ENCODE results near the gene KCNB1.

KCNB1 gene

DNA sequence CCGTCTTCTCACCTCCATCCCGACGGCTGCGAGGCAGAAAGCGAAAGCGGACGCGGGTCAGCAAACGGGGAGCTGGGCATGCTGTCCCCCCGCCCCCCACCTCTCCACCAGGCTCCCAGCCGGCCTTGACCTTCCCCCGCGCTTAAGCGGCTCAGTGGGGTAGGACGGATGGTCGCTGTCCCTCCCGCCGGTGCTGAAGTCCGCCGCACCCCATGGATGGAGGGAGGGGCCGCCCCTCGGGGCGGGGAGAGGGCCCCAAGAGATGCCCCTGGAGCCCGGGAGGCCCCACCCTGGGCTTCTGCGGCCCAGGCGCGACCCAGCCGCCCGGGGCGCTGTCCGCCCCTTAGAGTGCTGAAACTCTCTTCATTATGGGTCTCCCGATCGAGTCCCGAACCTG is at the start of gene KCNB1:
TSS of gene KCNB1 (minus strand) at position 48 of the 397 bp plus-strand sequence. CDS start 188 bp downstream, outside the sequence.
- peak; percentile 21 for DNase-seq

DNA sequence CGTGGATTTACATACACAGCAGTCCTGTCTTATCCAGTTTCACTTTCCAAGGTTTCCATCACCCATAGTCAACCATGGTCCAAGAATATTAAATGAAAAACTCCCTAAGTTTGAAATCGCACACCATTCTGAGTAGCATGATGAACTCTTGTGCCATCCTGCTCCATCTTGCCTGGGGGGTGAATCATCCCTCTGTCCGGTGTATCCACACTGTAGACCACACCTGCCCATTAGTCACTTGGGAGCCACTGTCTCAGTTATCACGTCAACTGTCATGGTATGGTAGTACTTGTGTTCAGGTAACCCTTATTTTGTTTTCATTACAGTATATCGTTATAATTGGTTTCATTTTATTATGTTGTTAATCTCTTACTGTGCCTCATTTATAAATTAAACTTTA is 47.0 kb upstream of the KCNB1 start:
- no peak for DNase-seq

DNA sequence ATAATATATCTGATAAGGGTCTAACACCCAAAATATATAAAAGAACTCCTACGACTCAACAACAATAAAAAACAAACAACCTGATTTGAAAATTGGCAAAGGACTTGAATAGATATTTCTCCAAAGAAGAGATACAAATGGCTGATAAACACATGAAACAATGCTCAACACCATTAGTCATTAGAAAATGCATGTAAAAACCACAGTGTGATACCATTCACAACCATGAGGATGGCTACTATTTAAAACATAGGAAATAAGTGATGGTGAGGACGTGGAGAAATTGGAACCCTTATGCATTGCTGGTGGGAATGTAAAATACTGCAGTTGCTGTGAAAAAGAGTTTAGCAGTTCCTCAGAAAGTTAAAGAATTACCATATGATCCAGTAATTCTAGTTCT is 44.1 kb upstream of the KCNB1 start:
- no peak for DNase-seq

DNA sequence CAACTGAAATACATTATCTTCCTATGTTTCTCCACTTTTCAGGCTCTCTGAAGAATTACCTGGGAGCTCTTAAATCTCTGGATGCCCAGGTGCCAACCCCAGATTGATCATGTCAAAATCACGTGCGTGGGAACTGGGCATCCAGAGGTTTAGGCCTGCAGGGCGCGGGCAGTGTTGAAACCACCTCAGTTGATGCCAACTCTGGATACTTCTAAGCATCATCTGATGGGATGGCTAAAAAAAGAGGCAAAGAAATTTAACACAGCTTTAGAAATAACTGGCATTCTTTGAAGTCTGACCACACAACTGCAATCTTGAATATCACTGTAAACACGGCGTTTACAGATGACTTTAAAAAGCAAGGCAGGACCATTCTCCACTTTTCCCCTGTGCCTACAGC is 43.6 kb upstream of the KCNB1 start:
- DNase-seq, result no peak

DNA sequence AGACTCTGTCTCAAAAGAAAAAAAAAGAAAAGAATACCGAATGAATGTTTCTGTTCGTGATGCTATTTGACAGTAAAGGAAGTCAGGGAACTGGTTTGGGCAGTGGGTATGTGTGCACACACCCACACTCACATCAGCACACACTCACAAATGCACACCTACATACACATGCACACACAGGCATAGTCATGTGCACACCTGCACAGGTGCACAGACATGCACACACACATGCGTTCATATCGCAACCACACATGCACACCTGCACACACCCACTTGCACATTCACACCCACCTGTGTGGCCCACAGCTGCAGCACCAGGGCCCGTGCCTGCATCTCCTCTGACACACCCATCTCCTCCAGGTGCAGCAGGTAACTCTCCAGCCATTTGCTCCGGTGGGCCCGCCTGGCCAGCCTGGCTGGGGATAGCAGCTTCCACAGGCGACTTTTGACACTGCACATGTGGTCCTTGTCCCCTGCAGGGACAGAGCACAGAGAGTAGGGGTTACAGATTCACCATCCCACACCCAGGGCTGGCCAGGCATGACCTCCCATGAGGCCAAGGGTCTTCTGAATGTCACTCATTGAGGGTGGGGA is 41.4 kb upstream of the KCNB1 start:
- no peak for DNase-seq

DNA sequence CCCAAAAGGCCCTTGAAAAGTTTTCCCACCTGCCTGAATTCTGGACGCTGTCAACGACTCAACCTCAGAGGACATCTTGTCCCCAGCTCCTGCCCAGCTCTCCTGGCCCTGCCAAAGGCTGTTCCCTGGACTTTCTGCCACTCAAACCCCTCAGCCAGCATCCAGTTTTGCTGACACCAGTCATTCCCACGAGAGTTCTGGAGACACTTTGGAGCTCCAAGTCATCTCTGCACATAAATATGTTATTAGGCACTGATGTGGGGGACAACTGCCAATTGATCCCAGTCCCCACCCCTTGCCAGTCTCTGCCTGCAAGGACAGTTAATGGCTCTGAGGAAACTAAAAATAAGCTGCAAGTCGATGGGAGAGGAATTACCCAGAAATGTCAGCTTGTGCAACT is 38.9 kb upstream of the KCNB1 start:
- DNase-seq, result no peak

DNA sequence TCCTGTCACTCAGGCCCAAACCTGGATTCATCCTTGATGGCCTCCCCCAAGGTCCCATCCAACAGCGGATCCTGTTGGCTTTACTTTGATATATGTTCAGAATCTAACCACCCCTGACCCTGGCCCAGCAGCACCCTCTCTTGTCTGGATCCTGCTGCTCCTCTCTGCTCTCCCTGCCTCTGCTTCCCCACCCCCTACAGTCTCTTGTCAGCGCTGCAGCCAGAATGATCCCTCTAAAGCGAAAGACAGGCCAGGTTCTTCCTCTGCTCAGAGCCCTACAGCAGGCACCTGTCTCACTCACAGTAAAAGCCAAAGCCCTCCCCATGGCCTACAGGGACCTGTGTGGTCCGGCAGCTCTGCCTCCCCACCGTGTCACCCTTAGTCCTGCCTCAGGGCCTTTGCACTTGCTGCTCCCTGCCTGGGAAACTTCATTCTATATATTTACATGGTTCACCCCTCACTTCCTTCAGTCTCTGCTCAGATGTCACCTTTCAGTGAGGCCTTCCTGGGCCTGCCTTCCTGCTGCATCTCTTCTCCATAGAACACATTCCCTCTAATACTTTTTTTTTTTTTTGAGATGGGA is 37.4 kb upstream of the KCNB1 start:
- no peak for DNase-seq

DNA sequence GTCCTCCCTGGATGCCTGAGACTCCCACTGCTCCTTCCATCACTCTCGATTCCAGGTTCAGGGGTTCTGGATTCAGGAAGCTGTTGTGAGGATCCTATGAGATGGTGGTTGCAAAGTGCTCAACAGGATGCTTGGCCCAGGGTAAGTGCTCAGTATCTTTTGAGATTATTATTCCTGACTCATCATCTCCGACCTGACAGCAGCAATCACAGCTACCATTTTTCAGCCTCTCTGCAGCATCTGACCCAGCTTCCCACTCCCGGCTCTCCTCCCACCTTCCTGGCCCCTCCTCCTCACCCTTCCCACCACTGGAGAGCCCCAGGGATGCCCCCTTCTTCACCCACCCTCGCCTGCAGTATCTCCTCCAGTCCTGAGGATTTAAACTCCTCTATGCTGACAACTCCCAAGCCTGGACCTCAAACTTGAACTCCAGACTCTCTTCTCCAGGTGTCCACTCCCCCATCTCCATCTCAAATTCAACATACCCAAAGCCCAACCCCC is 36.8 kb upstream of the KCNB1 start:
- no peak for DNase-seq

DNA sequence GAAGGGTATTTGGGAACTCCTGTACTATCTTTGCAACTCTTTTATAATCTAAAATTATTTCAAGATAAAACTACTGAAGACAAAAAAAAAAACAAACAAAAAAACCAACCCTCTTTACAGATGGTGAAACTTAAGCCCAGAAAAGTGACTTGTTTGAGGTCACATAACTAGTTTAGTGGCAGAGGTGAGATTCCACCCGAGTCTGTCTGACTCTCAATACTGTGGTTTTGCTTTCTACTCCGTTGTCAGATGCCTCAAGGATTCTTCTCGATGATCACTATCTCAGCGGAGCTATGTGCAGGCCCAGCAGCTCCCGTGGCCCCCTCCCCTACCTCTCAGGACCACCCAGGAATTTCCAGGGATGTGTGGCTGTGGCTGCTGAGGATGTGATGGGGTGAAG is 36.1 kb upstream of the KCNB1 start:
- DNase-seq, result no peak

DNA sequence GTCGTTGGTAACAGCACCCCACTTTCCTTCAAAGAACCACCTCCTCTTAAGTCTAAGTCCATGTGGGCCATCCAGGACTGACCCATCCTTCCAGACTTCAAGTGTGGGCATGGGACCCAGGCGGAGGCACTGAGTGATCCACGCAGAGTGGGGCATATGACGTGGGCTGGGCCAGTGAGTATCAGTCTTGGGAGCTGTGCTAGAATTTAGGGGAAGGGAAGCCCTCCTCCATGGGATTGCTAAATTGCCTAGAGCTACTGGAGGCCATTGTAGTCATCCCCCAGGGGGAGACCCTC is 35.3 kb upstream of the KCNB1 start:
- no peak for DNase-seq

DNA sequence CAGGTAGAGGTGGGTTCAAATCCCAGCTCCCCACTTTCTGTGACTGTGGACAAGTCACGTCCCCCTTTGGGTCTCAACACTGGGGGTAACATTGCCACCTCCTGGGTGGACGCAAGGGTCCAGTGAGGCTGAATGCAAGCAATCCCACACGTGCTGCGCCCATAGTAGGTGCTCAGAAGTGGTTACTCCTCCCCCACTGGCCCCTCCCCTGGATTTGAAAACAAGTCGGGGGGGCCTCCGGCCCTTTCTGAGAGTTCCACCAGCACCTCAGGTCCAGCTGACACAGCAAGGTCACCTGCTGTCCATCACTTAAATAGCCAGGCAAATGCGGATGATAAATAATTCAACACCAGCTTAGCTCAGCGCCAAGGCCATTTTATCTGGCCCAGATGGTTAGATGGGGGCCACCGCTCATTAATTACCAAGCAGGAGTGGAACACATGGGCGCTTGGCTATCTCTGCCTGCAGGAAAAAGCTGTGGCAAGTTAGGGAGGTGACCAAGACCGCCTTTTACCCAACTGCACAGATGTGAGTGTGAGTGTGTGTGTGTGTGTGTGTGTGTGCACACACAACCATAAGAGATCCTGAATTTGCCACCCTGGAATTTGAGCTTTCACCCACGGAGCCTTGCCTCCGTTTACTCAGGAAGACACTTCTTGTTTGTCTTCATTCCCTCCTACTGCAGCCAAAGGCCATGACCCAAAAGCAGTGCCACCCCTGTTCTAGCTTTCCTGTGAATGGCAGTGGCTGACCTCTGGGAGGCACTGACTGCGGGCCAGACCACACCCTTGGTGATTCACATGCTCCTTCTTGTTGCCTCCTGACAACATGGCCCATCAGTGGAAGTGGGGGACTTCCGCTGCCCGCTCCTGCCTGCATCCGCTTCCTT is 34.7 kb upstream of the KCNB1 start:
- no peak for DNase-seq

DNA sequence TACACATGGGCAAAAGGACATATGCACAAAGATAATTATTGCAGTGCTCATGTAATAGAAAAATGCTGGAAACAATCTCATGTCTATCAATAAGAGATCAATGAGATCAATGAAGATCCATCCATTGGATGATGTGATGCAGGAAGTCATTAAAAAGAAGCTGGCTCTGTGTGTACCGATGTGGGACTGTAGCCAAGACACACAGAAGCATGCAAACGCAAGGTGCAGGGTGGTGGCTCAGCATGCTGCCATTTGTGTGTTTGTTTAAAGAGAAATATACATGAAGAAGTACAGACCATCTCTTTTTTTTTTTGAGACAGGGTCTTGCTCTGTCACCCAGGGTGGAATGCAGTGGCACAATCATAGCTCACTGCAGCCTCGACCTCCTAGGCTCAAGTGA is 33.1 kb upstream of the KCNB1 start:
- DNase-seq, result no peak

DNA sequence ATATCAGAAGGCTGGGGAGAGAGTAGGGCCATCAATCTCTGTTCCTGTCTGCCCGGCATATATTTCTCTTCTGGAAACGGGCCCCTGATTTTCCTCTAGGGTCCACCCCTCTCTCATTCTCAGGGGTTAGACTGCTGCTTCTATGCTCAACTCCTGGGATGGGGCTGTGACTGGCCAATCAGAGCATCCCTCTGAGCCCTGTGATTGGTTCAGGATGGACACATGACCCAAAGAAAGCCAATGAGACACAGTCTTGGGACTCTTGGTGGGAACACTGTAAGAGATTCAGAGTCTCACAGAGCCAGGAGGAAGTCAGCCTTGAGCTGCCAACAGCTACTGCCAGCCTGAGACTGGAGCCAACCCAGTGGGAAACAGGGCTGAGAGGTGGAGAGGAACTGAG is 31.0 kb upstream of the KCNB1 start:
- no peak for DNase-seq

DNA sequence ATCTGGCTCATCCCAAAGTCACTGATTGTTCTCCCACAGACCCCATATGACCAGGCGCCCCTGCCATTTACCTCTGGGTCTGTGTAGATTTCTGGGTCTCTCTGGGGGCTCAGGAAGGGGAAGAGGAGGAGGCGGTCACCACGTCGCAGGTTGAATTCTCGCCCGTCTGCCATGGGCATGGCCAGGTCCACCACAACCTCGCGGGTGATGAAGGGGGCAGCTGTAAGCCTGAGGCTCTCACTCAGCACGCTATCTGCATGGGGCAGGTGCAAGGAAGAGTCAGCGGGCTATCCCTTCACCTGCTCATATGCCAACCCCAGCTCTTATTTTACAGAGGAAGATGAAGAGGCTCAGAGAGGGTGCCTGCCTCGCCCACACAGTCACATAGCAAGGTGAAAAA is 30.5 kb upstream of the KCNB1 start:
- DNase-seq, result no peak

DNA sequence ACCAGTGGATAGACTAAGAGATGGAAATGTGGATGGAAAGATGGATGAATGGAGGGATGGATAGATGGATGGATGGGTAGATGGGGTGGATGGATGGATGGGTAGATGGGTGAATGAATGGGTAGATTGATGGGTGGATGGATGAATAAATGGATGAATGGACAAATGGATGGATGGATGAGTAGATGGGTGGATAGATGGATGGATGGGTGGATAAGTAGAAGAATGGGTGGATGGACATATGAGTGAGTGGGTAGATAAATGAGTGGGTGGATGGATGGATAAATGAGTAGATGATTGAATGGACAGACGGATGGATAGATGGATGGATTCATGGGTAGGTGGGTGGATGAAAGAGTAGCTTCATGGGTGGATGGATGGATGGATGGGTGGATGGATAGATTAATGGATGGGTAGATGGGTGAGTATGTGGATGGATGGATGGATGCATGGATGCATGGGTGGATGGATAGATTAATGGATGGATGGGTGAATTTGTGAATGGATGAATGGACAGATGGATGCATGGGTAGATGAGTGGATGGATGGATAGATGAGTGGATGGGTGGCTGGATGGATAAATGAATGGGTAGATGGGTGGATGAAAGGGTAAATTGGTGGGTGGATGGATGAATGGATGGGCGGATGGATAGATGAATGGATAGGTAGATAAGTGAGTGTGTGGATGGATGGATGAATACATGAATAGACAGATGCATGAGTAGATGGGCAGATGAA is 29.5 kb upstream of the KCNB1 start:
- no peak for DNase-seq

DNA sequence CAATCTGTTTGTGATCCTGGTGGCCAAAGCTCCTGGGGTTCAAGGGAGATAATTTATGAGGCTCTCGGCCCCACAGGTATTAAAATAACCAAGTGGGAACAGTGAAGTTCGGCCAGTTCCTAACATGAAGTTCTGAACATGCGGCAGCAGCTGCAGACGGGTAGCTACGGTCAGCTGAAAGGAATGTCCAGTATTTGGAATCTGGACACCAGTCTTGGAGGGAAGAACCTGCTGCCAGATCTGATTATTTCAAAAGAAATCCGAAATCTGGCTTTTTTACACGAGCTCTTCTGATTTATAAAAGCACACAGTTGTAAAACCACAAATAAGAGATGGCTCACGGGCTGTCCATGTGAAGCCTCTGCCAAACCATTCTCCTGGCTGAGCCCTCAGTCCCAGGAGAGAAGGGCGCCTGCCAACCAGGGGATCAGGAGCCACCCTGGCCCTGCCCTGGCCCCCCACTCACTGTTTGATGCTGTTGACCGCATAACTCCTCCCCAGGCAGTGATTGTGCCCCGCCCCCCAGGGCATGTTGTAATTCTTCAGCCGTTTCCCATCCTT is 28.2 kb upstream of the KCNB1 start:
- no peak for DNase-seq

DNA sequence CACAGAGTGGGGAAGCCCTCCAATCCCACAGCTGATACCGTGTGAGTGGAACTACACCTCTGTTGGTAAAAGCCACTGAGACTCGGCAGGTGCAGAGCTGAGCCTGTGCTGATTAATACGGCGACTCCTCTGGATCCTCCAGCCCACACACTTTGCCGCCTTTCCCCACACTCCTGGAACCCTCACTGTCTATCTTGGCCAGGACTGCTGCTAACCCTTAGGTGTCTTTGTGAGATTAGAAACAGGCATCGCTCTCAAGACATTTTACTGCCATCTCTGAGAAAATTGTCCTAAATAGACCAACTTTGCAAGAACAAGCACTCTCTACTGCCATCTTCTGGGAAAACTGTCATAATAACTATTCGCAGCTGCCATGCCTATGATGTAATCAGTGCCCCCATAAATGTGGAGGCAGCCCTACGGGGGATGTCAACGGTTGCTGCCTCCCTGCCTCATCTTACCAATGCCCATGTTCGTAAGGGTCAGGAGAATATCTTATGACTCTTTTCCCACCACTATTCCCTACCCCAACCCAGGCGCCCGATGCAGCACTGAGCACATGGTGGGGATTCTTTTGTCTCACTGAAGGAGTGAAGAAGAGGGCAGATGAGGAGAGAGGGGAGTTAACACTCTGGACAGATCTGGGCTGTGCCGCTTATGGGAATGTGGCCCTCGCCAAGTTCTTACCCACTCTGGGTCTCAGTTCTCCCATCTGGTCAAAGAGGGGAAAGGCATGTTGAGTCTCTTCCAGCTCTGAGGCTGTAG is 26.1 kb upstream of the KCNB1 start:
- DNase-seq, result peak; percentile 38

DNA sequence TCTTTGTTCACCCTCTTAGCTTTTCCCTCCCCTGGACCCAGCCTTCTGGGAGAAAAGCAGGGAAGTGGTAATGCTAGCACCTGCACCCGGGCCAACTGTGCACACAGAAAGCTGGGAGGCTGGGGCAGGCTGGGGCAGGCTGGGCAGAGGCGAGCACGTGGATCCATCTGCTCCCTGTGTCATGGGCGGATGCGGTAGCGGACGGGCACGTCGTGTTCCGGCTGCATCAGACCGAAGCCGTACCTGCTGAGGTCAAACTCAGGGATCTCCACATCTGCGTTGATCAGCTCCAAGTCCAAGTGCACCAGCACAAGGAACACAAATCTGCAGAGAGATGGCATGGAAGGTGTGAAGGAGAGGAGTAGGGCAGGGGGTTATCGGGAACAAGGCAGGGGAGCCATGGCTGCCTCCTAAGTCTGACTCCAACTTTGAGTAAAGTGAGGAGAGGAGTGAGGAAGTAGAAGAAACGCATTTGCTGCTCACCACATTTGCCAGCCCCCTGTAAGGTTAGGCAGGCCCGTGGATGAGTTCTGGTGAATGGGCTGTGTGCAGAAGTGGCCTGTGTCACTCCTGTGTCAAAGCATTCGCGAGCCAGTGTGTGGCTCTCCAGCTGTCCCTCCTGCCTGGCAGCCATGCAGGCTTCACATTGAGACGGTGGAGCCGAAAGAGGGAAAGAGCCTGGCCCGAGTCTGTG is 25.4 kb upstream of the KCNB1 start:
- DNase-seq, result no peak

DNA sequence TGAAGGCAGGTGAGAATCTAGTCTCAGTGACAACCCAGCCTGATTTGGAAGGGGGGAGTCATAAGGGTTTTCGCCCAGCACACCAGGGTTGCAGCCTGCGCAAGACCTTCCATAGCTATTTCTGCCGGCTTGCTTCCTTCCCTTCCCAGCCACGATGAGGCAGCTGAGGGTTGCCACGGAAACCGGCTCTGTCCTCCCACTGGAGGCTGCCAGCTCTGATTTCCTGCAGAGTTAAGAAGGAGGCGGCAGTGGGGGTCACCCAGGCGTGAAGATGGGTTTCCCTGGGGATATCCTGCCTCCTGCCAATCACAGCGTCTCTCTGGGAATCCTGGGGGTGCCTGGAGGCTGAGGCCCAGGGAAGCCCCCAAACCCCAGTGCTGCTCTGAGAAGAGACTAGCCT is 23.1 kb upstream of the KCNB1 start:
- DNase-seq, result no peak

DNA sequence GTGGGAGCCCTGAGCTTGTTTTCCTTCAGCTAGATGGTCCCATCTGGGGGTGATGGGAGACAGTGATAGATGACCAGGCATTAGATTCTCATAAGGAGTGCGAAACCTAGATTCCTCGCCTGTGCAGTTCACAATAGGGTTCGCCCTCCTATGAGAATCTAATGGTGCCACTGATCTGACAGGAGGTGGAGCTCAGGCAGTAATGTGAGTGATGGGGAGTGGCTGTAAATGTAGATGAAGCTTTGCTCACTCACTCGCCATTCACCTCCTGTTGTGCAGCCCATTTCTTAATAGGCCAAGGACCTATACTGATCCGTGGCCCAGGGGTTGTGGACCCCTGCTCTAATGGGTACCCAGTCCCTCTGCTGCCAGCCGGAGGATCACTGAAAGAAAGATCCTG is 20.7 kb upstream of the KCNB1 start:
- DNase-seq, result no peak

DNA sequence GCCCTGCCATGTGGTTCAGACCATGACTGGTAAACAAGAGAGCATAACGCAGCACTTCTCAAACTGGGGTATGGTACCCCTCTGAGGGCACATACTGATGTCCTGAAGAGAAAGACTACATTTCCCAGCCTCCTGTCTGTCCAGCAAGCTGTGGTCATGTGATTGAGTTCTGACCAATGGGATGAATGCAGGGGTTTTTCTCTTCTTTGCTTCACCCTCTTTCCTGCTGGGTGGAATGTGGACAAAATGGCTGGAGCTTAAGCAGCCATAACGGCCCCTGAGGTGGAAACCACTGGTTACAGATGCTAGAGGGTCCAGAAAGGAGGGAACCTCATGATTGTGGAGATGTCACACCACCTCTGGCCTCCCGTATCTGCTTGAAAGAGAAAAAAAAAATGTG is 19.4 kb upstream of the KCNB1 start:
- DNase-seq, result peak; percentile 37

DNA sequence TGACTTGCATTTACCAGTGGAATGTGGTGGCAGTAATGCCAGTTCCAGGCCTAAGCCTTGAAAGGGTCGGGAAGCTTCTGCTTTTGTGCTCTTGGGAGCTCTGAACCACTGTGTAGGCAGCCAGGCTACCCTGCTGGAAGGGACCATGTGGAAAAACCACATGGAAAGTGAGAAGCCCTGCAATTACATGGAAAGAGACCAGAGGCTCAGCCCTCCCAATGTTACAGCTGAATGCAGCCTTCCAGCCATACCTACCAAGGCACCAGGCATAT is 14.9 kb upstream of the KCNB1 start:
- no peak for DNase-seq

Data from activated CD4-positive, alpha-beta T cell treated with anti-CD3 and anti-CD28 coated beads, Interleukin-2, amount 50 U/mL, for 16 hours (primary cell).